ENCODE measurements around the gene PRRC2A. TPM values are rescaled to one million over a fixed set of nuclear protein-coding genes. Genes with fewer than 3 reads are reported as not detected.

PRRC2A gene
- total RNA-seq, 2 experiments from 2014 or later: 257 to 278 TPM

DNA sequence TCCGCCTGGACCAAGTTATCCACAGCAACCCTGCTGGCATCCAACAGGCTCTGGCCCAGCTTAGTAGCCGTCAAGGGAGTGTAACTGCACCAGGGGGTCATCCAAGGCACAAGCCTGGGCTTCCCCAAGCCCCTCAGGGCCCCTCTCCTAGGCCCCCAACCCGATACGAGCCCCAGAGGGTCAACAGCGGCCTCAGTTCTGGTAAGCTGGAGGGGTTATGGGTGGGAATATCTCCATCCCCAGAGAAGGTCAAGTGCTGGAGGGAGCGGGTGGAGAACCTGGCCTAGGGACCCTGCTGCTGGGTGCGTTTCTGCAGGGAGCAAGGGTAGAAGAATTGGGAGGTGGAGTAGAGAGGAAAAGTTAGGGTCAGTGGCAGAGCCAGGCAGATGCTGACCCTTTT lies 12.9 kb downstream of the PRRC2A start:
- Mint-ChIP-seq H3K4me3 (no peak overlapping the region), H3K9me3 (no peaks in the 10 kb centered on the region), H3K4me1 (peaks cover 1% of the 10 kb centered on the region), H3K27ac (no peak overlapping the region), H3K27me3 (no peaks in the 10 kb centered on the region), H3K36me3 (peaks cover 35% of the 10 kb centered on the region)
- POLR2A ChIA-PET: interaction anchor here (1.0 kb wide), 1 partner anchor 13 kb away, joined by 7 read pairs; the partner anchor contains the start of gene PRRC2A
- ATAC-seq (ENCODE audit: low read depth): no peak
- no peak for DNase-seq

GRCh38 chr6:31634131-31634530 lies 13.6 kb downstream of the PRRC2A start:
- Mint-ChIP-seq H3K27me3 (no peaks in the 10 kb centered on the region), H3K9me3 (no peaks in the 10 kb centered on the region), H3K4me1 (peaks cover 1% of the 10 kb centered on the region), H3K27ac (no peak overlapping the region), H3K36me3 (peaks cover 35% of the 10 kb centered on the region), H3K4me3 (no peak overlapping the region)
- ATAC-seq (ENCODE audit: low read depth): no peak
- no peak for DNase-seq
- POLR2A ChIA-PET: interaction anchor here (1.0 kb wide), 1 partner anchor 13 kb away, joined by 7 read pairs; the partner anchor contains the start of gene PRRC2A

- H3K9me3 Mint-ChIP-seq: no peaks in the 10 kb centered on the region
Measured at GRCh38 chr6:31634969-31635575, 14.6 kb downstream of the PRRC2A start.

DNA sequence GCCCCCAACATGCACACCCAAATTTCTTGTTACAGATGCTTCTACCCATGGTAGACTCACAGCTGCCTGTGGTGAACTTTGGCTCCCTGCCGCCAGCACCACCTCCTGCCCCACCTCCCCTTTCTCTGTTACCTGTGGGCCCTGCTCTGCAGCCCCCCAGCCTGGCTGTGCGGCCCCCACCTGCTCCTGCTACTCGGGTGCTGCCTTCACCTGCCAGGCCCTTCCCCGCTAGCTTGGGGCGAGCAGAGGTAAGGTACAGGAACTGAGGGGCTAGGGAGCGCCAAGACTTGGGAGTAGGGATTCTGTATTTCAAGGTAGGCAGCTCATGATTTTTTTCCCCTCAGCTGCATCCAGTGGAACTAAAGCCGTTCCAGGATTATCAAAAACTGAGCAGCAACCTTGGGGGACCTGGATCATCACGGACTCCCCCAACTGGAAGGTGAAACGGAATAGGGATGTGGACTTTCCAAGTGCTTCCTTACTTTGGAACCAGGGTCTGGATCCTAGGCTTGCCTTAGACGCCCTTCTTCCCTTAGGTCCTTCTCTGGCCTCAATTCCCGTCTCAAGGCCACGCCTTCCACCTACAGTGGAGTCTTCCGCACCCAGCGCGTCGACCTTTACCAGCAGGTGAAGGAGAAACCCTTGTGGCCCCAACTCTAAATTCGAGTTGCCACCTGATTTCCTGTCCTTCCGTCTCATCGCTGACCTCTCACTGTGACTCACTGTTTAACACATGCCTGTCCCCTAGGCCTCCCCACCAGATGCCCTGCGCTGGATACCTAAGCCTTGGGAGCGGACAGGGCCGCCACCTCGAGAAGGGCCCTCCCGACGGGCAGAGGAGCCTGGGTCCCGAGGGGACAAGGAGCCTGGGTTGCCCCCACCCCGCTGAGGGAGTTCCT lies 16.4 kb downstream of the PRRC2A start:
- H3K9me3 Mint-ChIP-seq: no peaks in the 10 kb centered on the region
- H3K4me3 Mint-ChIP-seq: no peak overlapping the region
- H3K27ac Mint-ChIP-seq: peak overlapping the region; percentile 51
- no peaks in the 10 kb centered on the region for H3K27me3 Mint-ChIP-seq
- ATAC-seq (ENCODE audit: low read depth) (no peak), DNase-seq (no peak)
- H3K4me1 Mint-ChIP-seq: peaks cover 9% of the 10 kb centered on the region
- POLR2A ChIA-PET: interaction anchor here (0.6 to 1.6 kb wide), 3 partner anchors 10 to 18 kb away, joined by 3 to 6 read pairs (median 4); partner anchors contain the start of gene PRRC2A
- peaks cover 20% of the 10 kb centered on the region for H3K36me3 Mint-ChIP-seq

More at GRCh38 chr6:31634969-31635575, 14.6 kb downstream of the PRRC2A start:
- H3K4me3 Mint-ChIP-seq: no peak overlapping the region
- peaks cover 6% of the 10 kb centered on the region for H3K4me1 Mint-ChIP-seq
- no peak overlapping the region for H3K27ac Mint-ChIP-seq
- POLR2A ChIA-PET: interaction anchor here (1.0 kb wide), 1 partner anchor 8 kb away, joined by 3 read pairs; no protein-coding TSS in a partner anchor
- DNase-seq: no peak
- ATAC-seq (ENCODE audit: low read depth): no peak
- H3K36me3 Mint-ChIP-seq: peaks cover 30% of the 10 kb centered on the region
- no peaks in the 10 kb centered on the region for H3K27me3 Mint-ChIP-seq

DNA sequence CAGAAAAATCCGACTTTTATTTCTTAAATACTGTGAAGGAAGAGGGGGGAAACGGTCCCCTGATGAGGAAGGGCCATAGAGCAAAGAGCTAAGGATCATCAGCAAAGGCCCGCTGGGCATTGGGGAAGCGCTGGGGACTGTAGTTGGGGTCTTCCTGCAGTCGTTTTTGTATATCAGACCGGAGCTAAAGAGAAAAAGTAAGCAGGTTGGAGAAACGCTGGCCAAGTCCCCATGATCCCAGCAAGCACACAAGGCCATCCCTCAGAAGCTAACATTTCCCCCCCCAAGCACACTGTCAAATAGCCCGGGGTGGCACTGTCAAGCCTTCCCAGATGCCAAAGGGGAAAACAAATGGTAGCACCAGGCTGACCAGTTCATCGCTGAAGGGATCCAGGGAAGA lies 18.5 kb downstream of the PRRC2A start:
- no peaks in the 10 kb centered on the region for H3K27me3 Mint-ChIP-seq
- ATAC-seq (ENCODE audit: low read depth) (no peak), DNase-seq (no peak)
- H3K4me1 Mint-ChIP-seq: peaks cover 8% of the 10 kb centered on the region
- no peak overlapping the region for H3K27ac Mint-ChIP-seq
- H3K4me3 Mint-ChIP-seq: no peak overlapping the region
- POLR2A ChIA-PET: interaction anchor here (0.5 to 2.4 kb wide), 5 partner anchors 11 to 42 kb away, joined by 3 to 10 read pairs (median 3); partner anchors contain the start of gene BAG6
- peaks cover 18% of the 10 kb centered on the region for H3K36me3 Mint-ChIP-seq
- no peaks in the 10 kb centered on the region for H3K9me3 Mint-ChIP-seq

- no peak for DNase-seq
Measured at GRCh38 chr6:31639449-31639861, 18.9 kb downstream of the PRRC2A start.

DNA sequence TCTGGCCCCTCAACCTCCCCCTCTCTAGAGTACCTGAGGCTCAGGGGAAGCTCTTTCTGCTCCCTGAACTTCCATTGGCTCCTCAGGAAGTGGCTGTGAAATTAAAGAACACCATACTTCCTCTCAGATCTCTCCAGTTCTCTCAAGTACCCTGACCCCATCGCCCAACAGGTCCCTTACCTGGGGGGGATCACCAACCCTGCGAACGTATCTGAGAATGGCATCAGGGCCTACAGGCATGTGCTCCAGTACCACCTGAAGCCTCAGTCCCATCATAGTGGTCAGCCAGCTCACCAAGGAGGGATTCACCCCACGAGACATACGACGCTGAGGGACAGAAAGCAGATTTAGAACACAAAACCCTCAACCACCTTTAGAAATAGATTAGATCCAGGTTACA lies 20.1 kb downstream of the PRRC2A start:
- H3K27ac Mint-ChIP-seq: no peak overlapping the region
- no peaks in the 10 kb centered on the region for H3K27me3 Mint-ChIP-seq
- POLR2A ChIA-PET: interaction anchor here (1.3 to 2.4 kb wide), 2 partner anchors 12 to 13 kb away, joined by 5 to 10 read pairs; partner anchors contain the start of gene BAG6
- H3K36me3 Mint-ChIP-seq: peaks cover 17% of the 10 kb centered on the region
- DNase-seq (no peak), ATAC-seq (ENCODE audit: low read depth) (no peak)
- H3K4me3 Mint-ChIP-seq: no peak overlapping the region
- no peaks in the 10 kb centered on the region for H3K9me3 Mint-ChIP-seq
- H3K4me1 Mint-ChIP-seq: peaks cover 12% of the 10 kb centered on the region

More at GRCh38 chr6:31639449-31639861, 18.9 kb downstream of the PRRC2A start:
- H3K36me3 Mint-ChIP-seq: peaks cover 17% of the 10 kb centered on the region
- H3K27ac Mint-ChIP-seq: no peak overlapping the region
- no peaks in the 10 kb centered on the region for H3K27me3 Mint-ChIP-seq
- no peaks in the 10 kb centered on the region for H3K9me3 Mint-ChIP-seq
- ATAC-seq (ENCODE audit: low read depth): no peak
- H3K4me3 Mint-ChIP-seq: no peak overlapping the region
- peaks cover 8% of the 10 kb centered on the region for H3K4me1 Mint-ChIP-seq
- POLR2A ChIA-PET: interaction anchor here (0.7 to 2.4 kb wide), 5 partner anchors 11 to 21 kb away, joined by 3 to 10 read pairs (median 3); partner anchors contain the start of genes BAG6 and C6orf47

GRCh38 chr6:31641370-31641769 lies 20.9 kb downstream of the PRRC2A start:
- DNase-seq: no peak
- peaks cover 18% of the 10 kb centered on the region for H3K36me3 Mint-ChIP-seq
- no peaks in the 10 kb centered on the region for H3K9me3 Mint-ChIP-seq
- H3K27me3 Mint-ChIP-seq: no peaks in the 10 kb centered on the region
- H3K27ac Mint-ChIP-seq: peak overlapping the region; percentile 8
- H3K4me1 Mint-ChIP-seq: peaks cover 13% of the 10 kb centered on the region
- no peak for ATAC-seq (ENCODE audit: low read depth)
- no peak overlapping the region for H3K4me3 Mint-ChIP-seq
- POLR2A ChIA-PET: no interaction called here

DNA sequence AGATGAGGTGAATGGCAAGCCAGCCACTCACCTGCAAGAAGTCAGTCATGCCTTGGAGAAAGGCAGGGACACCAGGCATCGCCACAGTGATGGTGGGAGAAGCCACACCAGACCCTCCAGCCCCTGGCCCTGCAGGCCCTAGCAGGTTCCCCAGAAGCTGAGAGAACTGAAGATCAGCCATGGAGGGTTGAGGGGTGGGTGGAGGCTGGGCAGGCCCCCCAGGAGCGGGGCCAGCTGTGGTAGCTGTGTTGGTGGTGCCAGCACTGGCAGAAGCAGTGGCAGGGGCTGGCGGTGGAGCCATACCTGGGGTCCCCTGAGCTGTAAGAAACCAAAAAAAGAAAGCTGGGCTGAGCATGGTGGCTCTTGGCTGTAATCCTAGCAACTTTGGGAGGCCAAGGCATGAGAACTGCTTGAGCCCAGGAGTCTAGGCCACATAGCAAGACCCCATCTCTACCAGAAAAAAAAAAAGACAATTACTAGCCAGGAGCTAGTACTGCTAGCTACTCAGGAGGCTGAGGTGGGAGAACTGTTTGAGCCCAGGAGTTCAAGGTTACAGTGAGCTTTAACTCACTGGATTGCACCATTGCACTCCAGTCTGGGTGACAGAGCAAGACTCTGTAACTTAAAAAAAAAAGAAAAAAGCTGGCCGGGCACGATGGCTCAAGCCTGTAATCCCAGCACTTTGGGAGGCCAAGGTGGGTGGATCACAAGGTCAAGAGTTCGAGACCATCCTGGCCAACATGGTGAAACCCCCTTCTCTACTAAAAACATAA lies 22.5 kb downstream of the PRRC2A start:
- no peak for DNase-seq
- POLR2A ChIA-PET: interaction anchor here (1.3 kb wide), 1 partner anchor 9 kb away, joined by 7 read pairs; no protein-coding TSS in a partner anchor
- Mint-ChIP-seq H3K4me3 (no peak overlapping the region), H3K27me3 (no peaks in the 10 kb centered on the region), H3K9me3 (no peaks in the 10 kb centered on the region), H3K36me3 (peaks cover 17% of the 10 kb centered on the region), H3K27ac (peak overlapping the region; percentile 21), H3K4me1 (peaks cover 13% of the 10 kb centered on the region)
- no peak for ATAC-seq (ENCODE audit: low read depth)

DNA sequence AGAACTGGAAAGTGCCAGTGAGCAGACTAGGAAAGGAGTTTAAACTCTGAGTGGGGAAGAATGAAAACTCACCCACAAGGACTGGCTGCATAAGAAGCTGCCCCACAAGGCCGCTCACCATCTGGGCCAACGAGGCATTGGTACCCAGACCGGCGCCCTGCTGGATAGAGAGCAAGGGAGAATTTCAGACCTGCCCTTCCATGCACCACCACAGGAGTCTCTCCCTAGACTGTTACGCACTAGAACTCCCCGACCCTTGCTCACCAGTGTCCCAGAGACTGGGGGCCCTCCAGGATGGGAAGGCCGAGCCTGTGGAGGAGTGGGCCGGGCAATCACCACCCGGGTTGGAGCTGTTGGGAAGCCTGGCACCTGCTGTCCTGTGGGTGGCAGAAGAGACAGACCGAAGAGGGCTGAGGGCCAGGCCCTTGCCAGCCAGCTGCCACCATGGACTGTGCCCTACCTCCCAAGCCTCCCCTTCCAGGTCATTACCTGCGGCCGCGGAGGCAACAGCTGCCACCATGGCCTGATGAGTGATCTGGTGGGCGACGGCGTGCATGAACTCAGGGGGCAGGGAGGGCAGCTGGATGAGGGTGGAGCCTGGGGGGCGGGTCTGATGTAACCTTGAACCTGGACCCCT lies 23.4 kb downstream of the PRRC2A start:
- Mint-ChIP-seq H3K4me3 (no peak overlapping the region), H3K4me1 (peaks cover 16% of the 10 kb centered on the region), H3K36me3 (peaks cover 18% of the 10 kb centered on the region), H3K27ac (no peak overlapping the region), H3K27me3 (no peaks in the 10 kb centered on the region), H3K9me3 (no peaks in the 10 kb centered on the region)
- ATAC-seq (ENCODE audit: low read depth) (no peak), DNase-seq (no peak)
- POLR2A ChIA-PET: interaction anchor here (0.7 to 0.8 kb wide), 2 partner anchors 21 to 177 kb away, joined by 3 read pairs; no protein-coding TSS in a partner anchor

GRCh38 chr6:31645325-31645724 lies 24.8 kb downstream of the PRRC2A start:
- H3K4me1 Mint-ChIP-seq: peaks cover 17% of the 10 kb centered on the region
- no peaks in the 10 kb centered on the region for H3K27me3 Mint-ChIP-seq
- H3K4me3 Mint-ChIP-seq: no peak overlapping the region
- DNase-seq (no peak), ATAC-seq (ENCODE audit: low read depth) (no peak)
- POLR2A ChIA-PET: no interaction called here
- no peaks in the 10 kb centered on the region for H3K9me3 Mint-ChIP-seq
- H3K36me3 Mint-ChIP-seq: peaks cover 23% of the 10 kb centered on the region
- H3K27ac Mint-ChIP-seq: peak overlapping the region; percentile 47

- H3K27me3 Mint-ChIP-seq: no peaks in the 10 kb centered on the region
- peak overlapping the region; percentile 94 for H3K4me3 Mint-ChIP-seq
- H3K4me1 Mint-ChIP-seq: peaks cover 35% of the 10 kb centered on the region
- ATAC-seq (ENCODE audit: low read depth) (peak; percentile 55), DNase-seq (no peak)
- H3K36me3 Mint-ChIP-seq: peaks cover 28% of the 10 kb centered on the region
- peak overlapping the region; percentile 99 for H3K27ac Mint-ChIP-seq
- POLR2A ChIA-PET: interaction anchor here (0.6 to 8.0 kb wide), 24 partner anchors 9 to 318 kb away, joined by 3 to 138 read pairs (median 6); partner anchors contain the start of genes C6orf47, CSNK2B, DDX39B and EHMT2
- H3K9me3 Mint-ChIP-seq: no peaks in the 10 kb centered on the region
Measured at GRCh38 chr6:31651602-31652191, 31.2 kb downstream of the PRRC2A start.
